B cell (primary cell): ENCODE results near the gene PRR32.

Experiments
- CTCF ChIP-seq: fragments of 200-600 bp; IDR thresholded peaks from one replicate; pipeline ENCODE4 v1.8.0; 2022; ENCODE audit warnings: antibody characterized with exemption, mild to moderate bottlenecking
- EZH2 ChIP-seq: IDR thresholded peaks from 2 replicates; pipeline ENCODE4 v1.6.1; 2012; ENCODE audit warnings: borderline replicate concordance, low read depth, mild to moderate bottlenecking, moderate library complexity, low read length; ENCODE audit not compliant: insufficient read depth, poor library complexity, severe bottlenecking

- TF ChIP-seq EZH2 (no peak), CTCF (no peak)
These were observed 49.4 kb upstream of the PRR32 start for GRCh38 chrX:126770179-126770578.
